ENCODE measurements around the gene EIF2S1. TPM values are rescaled to one million over a fixed set of nuclear protein-coding genes. Genes with fewer than 3 reads are reported as not detected.

EIF2S1 gene
- total RNA-seq, 1 experiment from 2014 or later = 225 TPM

DNA sequence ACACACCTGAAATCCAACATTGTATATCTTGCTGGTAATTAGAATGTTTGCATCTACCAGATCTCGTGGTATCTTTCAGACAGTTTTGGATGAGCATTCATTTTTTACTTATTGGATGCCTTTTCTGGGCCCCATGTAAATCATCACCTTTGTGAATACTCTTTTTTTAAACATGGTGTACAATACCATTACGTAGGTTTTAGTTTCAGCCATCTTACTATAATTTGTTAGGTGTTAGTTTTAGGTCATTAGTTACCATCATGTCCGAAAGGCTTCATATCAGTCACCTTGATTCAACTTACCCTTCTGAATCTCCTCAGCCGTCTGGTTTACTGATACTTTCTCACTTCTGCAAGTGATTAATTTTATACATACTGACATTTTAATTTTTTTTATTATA is 5.3 kb downstream of the EIF2S1 start:
- in situ Hi-C loops (cut with HindIII; ENCODE audit: low pct_unique_long_range_greater_than_20kb, low sequenced_read_pairs) = no loop called here
- no peak for DNase-seq (ENCODE audit: low read depth)

- in situ Hi-C loops (cut with HindIII; ENCODE audit: low pct_unique_long_range_greater_than_20kb, low sequenced_read_pairs) = no loop called here
- no peak for DNase-seq (ENCODE audit: low read depth)
Measured at GRCh38 chr14:67370830-67371229, 10.7 kb downstream of the EIF2S1 start.

GRCh38 chr14:67371247-67372148 is 11.4 kb downstream of the EIF2S1 start:
- DNase-seq (ENCODE audit: low read depth) = no peak
- in situ Hi-C loops (cut with HindIII; ENCODE audit: low pct_unique_long_range_greater_than_20kb, low sequenced_read_pairs) = no loop called here

DNA sequence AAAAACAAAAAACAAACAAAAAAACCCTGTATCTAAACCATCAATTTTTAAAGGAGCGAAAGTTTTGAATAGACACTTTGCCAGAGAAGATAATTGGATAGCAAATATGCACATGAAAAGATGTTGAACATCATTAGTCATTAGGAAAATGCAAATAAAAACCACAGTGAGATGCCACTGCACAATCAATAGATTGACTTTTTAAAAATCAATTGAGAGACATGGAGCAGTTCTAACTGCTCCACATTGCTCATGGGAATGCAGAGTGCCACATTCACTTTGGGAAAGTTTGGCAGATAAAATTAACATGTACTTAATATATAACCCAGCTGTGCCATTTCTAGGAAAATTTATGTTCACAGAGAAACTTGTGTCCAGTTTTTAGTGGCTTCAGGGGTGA is 12.7 kb downstream of the EIF2S1 start:
- in situ Hi-C loops (cut with HindIII; ENCODE audit: low pct_unique_long_range_greater_than_20kb, low sequenced_read_pairs) = no loop called here
- DNase-seq (ENCODE audit: low read depth) = no peak

- in situ Hi-C loops (cut with HindIII; ENCODE audit: low pct_unique_long_range_greater_than_20kb, low sequenced_read_pairs) = no loop called here
- no peak for DNase-seq (ENCODE audit: low read depth)
Measured at GRCh38 chr14:67373347-67373746, 13.2 kb downstream of the EIF2S1 start.

GRCh38 chr14:67377916-67378315 is 17.8 kb downstream of the EIF2S1 start:
- no peak for DNase-seq (ENCODE audit: low read depth)
- in situ Hi-C loops (cut with HindIII; ENCODE audit: low pct_unique_long_range_greater_than_20kb, low sequenced_read_pairs) = no loop called here

GRCh38 chr14:67385120-67385519 is 25.0 kb downstream of the EIF2S1 start:
- in situ Hi-C loops (cut with HindIII; ENCODE audit: low pct_unique_long_range_greater_than_20kb, low sequenced_read_pairs) = no loop called here
- DNase-seq (ENCODE audit: low read depth) = no peak

DNA sequence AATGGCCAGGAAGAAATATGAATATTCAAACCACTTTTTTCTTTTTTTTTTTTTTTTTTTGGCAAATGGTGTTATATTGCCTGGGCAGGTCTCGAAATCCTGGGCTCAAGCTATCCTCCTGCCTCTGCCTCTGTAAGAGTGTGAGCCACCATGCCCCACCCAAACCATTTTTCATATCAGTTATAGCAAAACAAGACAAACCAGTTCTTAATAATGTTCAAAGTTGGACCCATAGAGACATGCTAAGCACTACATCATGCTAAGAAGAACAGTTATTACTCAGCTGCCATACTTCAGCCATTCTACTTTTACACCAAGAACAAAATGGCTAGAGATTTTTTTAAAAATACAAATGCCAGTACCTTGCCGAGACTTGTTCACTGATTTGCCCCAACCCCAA is 25.5 kb downstream of the EIF2S1 start:
- DNase-seq (ENCODE audit: low read depth) = no peak
- in situ Hi-C loops (cut with HindIII; ENCODE audit: low pct_unique_long_range_greater_than_20kb, low sequenced_read_pairs) = no loop called here

DNA sequence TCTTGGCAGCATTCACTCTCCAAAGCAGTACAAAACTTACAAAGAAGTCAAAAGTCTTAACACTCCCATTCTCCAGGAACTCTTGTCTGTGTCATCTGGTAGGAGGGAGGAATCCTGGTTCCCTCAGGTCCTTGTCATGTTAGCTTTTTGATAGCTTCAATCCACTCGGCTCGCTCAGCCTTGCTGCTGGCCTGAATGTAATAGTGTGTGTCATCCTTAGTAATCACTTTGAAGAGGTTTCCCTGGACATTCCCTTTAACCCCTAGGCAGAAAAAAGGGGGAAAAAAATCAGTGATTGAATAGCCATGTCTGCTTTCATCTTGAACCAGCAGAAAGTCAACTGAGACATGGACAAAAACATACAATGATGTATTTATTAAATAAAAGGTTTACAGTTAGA is 27.1 kb downstream of the EIF2S1 start:
- in situ Hi-C loops (cut with HindIII; ENCODE audit: low pct_unique_long_range_greater_than_20kb, low sequenced_read_pairs) = no loop called here
- no peak for DNase-seq (ENCODE audit: low read depth)

GRCh38 chr14:67389275-67389674 is 29.1 kb downstream of the EIF2S1 start:
- in situ Hi-C loops (cut with HindIII; ENCODE audit: low pct_unique_long_range_greater_than_20kb, low sequenced_read_pairs) = no loop called here
- DNase-seq (ENCODE audit: low read depth) = no peak

GRCh38 chr14:67389811-67390534 is 29.8 kb downstream of the EIF2S1 start:
- no peak for DNase-seq (ENCODE audit: low read depth)
- in situ Hi-C loops (cut with HindIII; ENCODE audit: low pct_unique_long_range_greater_than_20kb, low sequenced_read_pairs) = no loop called here

GRCh38 chr14:67391268-67391667 is 31.1 kb downstream of the EIF2S1 start:
- no peak for DNase-seq (ENCODE audit: low read depth)
- in situ Hi-C loops (cut with HindIII; ENCODE audit: low pct_unique_long_range_greater_than_20kb, low sequenced_read_pairs) = no loop called here

GRCh38 chr14:67392123-67392522 is 32.0 kb downstream of the EIF2S1 start:
- no peak for DNase-seq (ENCODE audit: low read depth)
- in situ Hi-C loops (cut with HindIII; ENCODE audit: low pct_unique_long_range_greater_than_20kb, low sequenced_read_pairs) = no loop called here

- in situ Hi-C loops (cut with HindIII; ENCODE audit: low pct_unique_long_range_greater_than_20kb, low sequenced_read_pairs) = no loop called here
- DNase-seq (ENCODE audit: low read depth) = no peak
Measured at GRCh38 chr14:67392800-67393199, 32.7 kb downstream of the EIF2S1 start.

DNA sequence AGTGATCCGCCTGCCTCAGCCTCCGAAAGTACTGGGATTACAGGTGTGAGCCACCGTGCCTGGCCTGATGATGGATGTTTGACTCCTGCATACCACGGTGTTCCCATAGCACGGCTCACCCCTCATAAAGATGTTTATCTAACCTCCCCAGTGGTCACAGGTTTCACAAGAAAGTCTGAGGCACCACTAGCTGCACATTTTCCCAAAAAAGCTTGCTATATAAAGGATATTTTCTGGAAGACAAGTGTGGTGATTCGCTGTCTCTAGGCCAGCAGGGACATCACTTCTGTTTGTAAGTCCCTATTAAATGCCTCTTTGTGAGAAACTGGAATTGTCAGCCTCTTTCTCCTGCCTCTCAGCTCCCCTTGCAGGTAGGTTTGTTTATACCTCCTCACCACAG is 33.6 kb downstream of the EIF2S1 start:
- DNase-seq (ENCODE audit: low read depth) = no peak

DNA sequence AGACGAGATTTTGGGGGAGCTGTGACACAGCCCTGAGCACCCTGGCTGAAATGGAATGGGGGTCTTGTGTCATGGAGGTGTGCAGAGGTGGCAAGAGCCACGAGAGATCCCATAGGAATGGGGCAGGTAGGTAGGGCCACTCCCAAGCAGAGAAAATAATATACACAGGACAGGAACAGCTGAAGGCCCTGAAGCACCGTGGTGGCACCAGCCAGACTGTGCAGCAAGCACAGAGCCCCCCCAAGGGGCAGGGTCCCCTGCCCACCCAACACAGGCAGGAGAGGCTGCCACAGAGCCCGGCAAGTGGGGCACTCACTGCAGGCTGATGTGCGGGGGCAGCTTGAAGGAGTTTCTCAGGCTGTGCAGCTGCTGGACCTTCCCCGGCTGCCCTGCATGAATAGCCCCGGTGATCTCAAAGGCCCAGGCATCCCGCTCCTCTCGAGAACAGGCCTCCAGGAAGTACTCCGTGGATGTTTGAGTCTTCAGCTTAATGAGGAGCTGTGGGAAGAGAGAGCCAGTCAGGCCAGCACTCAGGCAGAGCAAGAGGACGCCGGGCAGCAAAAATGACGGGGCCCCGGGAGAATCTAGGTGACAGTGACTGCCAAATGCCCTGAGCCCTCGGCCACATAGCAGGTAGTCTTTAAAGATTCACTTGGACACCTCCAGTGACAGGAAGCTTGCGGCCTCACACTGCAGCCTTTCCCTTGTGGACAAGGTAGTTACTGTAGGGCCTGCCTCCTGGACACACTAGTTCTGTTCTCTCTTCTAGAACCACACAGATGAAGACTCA is 35.2 kb downstream of the EIF2S1 start:
- in situ Hi-C loops (cut with HindIII; ENCODE audit: low pct_unique_long_range_greater_than_20kb, low sequenced_read_pairs) = no loop called here
- DNase-seq (ENCODE audit: low read depth) = no peak

More for the DNA sequence above, 33.6 kb downstream of the EIF2S1 start:
- in situ Hi-C loops (cut with HindIII; ENCODE audit: low pct_unique_long_range_greater_than_20kb, low sequenced_read_pairs) = no loop called here

DNA sequence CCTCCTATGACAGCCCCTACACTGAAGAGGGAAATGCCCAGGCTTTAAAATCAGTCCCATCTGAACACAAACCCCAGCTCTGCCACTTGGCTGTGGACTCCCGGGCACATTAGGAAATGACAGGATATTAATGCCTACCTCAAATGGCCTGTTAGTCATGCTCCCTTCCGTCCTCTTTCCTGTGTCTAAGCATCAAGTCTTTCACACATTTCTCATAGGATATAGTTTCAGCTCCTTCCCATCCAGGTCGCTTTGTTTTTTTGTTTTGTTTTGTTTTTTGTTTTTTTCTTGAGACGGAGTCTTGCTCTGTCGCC is 35.7 kb downstream of the EIF2S1 start:
- DNase-seq (ENCODE audit: low read depth) = no peak
- in situ Hi-C loops (cut with HindIII; ENCODE audit: low pct_unique_long_range_greater_than_20kb, low sequenced_read_pairs) = no loop called here

- in situ Hi-C loops (cut with HindIII; ENCODE audit: low pct_unique_long_range_greater_than_20kb, low sequenced_read_pairs) = no loop called here
- DNase-seq (ENCODE audit: low read depth) = no peak
Measured at GRCh38 chr14:67396381-67396970, 36.3 kb downstream of the EIF2S1 start.

- in situ Hi-C loops (cut with HindIII; ENCODE audit: low pct_unique_long_range_greater_than_20kb, low sequenced_read_pairs) = no loop called here
- DNase-seq (ENCODE audit: low read depth) = no peak
Measured at GRCh38 chr14:67397536-67397935, 37.4 kb downstream of the EIF2S1 start.

Measured in Caki2 (cell line).